NCI-H146 treated with DMSO at 0.1 percent for 48 hours (cell line): Measurements from ENCODE around the gene POLR2C.

ENCODE experiments used
- DNase-seq: peaks from one replicate; lab custom pipeline; 2025; ENCODE audit not compliant: unreplicated experiment; lab: John Stamatoyannopoulos, UW

POLR2C gene

DNA sequence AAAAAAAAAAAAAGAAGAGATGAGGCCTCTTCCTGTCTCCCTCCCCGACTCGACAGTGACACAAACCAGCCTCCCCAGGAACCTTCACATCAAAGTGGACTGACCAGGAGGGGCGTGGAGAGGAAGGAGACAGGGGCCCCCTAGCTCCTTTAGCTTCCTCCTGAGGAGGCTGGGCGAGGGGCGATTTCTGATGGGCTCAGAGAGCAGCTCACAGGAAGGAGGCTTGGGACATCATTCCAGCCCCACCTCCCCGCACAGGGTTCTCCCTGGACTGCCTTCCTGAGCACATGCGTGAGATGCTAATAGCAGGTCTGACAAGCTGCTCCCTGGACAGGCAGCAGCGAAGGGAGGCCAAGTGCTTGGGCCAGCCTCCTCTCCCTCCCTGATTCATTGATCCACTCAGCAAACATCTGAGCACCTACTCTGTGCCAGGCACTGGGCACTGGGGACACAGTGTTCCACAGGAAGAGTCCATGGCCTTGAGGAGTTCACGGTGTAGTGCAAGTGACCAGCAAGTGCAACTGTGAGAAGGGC is 38.2 kb downstream of the POLR2C start:
- DNase-seq: no peak

DNA sequence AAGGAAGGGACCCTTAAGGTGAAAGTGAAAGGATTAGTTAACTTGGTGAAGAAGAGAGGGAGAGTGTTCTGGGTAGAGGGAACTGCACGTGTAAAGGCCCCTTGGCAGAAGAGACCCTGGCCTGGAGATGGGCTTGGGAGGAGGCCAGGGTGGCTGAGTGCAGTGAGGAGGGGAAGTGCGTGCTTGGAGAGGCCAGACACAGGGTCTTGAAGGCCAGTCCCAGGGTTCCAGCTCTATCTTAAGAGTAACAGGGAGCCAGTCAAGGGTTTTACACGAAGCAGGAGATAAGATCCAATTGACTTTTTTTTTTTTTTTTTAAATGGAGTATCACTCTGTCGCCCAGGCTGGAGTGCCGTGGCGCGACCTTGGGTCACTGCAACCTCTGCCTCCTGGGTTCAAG is 39.0 kb downstream of the POLR2C start:
- DNase-seq: no peak

DNA sequence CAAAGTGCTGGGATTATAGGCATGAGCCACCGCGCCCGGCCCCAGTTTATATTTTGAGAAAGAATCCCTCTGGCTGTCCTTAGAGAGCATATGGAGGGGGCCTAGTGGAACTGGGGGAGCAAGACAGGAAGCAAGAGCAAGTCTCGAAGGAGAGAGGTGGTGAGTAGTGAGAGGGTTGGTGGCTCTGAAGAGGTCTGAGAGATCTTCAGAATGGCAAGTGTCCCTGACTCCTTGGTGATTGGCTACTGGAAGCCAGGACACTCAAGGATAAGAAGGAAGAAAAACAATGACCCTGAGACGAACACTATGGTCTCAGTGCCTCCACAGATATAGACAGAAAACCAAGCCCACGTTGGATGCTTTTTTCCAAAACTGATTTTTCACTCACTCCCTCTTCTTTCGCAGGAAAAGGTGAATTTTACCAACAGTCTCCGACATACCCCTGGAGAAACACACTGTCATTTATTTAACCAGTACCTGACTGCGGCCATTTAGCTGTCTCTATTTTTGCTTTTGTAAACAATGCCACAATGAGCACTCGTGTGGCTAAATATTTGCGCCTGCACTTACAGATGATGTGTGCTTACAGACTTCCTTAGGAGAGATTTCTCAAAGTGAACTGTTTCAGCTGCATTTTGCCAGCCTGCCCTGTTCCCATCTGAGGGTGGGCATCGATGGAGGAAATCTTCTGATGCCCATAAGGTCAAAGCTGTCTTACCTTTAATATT is 39.7 kb downstream of the POLR2C start:
- DNase-seq: no peak

DNA sequence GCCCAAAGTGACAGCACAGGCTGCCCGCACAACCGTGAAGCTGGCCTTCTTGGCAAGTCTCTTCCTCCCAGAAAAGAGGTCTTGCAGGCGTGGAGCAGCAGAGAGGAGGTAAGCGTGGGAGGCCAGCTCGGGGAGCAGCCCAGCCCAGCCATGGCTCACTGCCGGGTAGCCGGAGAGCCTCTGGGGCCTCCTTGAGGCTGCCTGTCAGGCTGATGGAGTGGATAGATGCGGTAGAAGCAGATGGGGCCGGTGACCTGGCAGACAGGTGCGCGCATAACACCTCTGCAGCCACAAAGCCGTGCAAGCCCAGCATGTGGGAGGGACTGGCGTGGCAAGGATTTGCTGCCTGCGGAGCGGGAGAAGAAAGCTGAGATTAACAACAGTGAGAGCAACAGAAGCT is 40.9 kb downstream of the POLR2C start:
- DNase-seq: peak; percentile 51

DNA sequence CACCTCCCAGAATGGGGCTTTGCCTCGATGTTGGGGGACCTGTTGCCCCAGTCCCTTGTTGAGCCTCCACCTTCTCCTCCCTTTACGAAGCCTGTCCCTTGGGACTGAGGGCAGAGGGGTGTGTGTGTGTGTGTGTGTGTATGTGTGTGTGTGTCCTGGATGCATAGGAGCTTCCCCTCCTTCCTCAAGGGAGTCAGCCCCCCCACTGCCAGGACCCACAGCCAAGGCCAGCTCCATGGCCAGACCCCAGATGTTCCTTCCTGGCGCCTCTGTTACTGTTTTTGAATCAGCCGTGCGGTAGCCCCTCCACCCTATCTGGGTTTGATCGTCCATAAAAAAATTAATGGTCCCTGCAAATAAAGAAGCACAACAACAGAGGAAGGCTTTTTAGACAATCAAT is 41.5 kb downstream of the POLR2C start:
- DNase-seq: no peak

- DNase-seq: no peak
Observed at GRCh38 chr16:57504491-57504890, 42.0 kb downstream of the POLR2C start.

DNA sequence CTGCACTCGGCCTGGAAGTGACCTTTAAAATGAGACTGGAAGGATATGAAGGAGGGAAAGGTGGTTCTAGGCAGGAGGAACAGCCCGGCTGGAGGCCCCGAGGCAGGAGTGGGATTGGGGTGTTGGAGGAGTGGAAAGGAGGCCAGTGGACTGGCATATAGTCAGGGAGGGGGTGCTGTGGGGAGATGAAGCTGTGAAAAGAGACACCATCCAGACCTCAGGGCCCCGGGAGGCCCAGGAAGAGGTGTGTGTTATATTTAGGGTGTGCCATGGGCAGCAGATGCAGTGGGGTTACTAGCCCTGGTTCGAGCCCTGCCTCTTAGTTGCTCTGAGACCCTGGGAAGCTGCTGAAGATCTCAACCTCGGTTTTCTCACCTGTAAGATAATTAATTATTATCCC is 42.7 kb downstream of the POLR2C start:
- DNase-seq: no peak

- no peak for DNase-seq
Observed at GRCh38 chr16:57507136-57508034, 44.9 kb downstream of the POLR2C start.

DNA sequence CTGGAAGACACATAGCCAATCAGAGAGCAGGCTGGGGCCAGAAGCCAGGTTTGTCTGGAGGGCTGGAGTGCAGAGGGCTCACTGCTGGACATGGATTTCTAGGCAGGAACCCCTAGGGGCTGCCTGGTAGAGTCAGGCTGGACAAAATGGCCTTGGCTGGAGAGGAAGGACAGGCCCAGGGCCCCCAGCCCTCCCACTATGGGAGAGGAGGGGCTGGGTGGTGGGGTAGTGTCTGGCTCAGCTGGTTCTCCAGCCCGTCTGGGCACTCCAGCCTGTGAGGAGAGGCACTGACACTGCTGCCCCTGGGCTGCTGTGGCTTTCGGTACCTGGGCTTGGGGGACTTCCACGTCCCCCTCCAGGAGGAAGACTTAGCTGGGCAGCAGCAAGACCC is 45.6 kb downstream of the POLR2C start:
- no peak for DNase-seq

- no peak for DNase-seq
Observed at GRCh38 chr16:57509231-57509923, 46.9 kb downstream of the POLR2C start.

- DNase-seq: no peak
Observed at GRCh38 chr16:57510016-57510871, 47.8 kb downstream of the POLR2C start.

DNA sequence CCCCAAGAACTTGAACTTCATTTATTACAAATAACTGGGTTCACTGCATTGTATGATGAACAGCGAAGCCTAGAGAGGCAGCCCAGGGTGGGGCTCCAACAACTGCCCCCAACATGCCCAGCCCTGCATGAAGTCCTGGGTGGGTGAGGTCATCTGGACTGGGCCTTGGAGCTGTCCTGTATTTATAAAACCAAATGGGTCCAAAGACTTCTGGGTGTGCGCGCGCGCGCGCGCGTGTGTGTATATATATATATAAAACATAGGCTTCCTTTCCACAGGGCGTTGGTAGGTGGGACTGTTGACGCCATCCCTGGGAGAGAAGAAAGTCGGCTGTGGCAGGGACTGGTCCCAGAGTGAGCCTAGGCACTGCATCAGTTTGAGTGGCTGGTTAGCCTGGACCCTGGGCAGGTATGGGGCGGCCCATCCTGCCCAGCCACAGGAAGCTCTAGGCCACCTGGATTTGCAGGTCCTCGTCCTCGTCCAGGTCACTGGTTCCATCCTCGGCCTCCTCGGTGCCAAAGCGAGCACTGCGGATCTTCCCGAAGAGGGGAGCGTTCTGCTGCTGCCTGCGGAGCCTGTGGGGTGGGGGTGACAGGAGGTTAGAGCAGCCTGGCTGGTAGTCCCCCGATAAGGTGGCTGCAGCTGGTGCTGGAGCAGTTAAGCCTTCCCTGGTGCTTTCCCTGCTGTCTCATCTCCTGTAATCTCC is 50.0 kb downstream of the POLR2C start:
- no peak for DNase-seq

- no peak for DNase-seq
Observed at GRCh38 chr16:57513371-57514102, 51.1 kb downstream of the POLR2C start.

- no peak for DNase-seq
Observed at GRCh38 chr16:57514371-57514770, 51.9 kb downstream of the POLR2C start.

DNA sequence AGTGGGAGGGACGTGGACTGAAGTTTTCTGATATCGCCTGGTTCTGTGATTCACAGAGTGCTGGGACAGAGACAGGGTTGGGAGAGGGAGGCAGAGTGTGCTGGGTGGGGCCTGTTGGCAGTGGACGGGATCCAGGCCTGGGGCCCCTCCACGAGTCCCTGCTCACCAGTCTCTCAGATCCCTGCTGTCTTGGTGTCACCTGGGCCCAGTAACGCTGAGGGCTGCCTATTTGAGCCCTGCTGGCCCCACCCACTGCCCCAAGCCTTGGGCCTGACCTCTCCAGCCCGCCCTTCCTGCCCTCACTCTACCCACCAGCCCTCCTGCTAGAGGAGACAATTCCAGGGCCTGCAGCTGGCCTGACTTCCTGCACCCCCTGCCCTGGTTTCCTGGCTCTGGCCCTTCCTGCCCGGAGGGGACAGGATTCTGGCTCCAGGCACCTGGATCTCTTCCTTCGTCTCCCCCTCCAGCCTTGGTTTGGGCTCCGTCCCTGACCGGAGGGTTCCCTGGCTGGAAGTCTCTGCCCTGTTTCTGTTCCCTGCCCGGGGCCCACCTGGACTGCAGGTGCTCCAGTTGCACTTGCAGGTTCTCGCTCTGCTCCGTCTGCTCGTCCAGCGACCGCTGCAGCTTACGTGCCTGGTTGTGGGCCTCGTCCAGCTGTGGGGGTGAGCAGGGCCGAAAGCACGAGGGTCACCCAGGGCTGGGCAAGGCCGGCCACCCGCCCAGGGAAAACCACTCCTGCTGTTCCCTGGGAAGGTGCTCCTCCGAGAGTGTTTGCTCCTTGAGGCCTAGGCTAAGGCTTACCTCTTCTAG is 52.5 kb downstream of the POLR2C start:
- DNase-seq: no peak

- no peak for DNase-seq
Observed at GRCh38 chr16:57516176-57516725, 53.8 kb downstream of the POLR2C start.

DNA sequence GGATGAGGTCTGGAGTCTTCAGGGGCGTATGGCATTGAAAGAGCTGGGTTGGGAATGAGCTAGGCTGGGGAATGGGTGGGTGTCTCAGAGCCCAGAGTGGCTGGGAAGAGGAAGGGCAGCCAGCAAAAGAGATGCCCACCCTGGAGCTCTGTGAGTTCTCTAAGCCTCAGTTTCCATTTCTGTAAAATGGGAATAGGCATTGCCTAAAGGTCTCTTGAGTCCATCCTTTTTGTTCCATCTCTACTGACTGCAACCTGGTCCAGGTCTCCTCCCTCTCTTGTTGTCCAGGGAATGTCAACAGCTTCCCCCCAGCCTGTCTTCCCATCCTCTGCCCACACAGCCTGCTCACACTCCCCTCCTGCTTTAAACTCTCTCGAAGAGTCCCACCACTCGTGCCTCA is 54.3 kb downstream of the POLR2C start:
- no peak for DNase-seq
